Embryonic facial prominence (tissue), 1 donor: Measurements from ENCODE around the gene SMAD6.
"Not testable (repeated sequence)": the region's sequence is repeated elsewhere in the genome, so short reads cannot be mapped to it uniquely, and the experiment has no call there.

Experiments used
- DNase-seq: peaks from one replicate; pipeline ENCODE4 v3.0.0-alpha.2; 2016; ENCODE audit errors: extremely low spot score

The SMAD6 gene

DNA sequence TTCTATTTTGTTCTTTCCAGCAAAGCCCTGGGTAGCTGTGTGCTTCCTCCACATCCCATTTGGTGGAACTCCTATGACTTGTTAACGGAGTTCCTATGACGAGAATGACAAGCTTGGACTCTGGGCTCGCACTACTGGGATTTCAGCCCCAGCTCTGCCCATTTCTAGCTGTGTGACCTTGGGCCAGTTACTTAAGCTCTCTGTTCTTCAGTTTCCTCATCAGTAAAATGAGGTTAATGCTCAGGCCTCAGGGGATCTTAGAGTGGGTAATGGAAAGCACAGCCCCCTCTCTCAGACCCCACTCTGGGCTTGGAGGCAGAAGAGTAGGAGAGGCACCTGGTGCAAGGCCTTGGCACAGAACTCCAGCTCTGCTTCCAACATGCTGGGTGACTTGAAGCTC lies 123.1 kb downstream of the SMAD6 start:
- no peak for DNase-seq

- no peak for DNase-seq
These were observed 123.7 kb downstream of the SMAD6 start for GRCh38 chr15:66825731-66826130.

GRCh38 chr15:66826507-66826906 lies 124.5 kb downstream of the SMAD6 start:
- DNase-seq: no peak

GRCh38 chr15:66827039-66827697 lies 125.1 kb downstream of the SMAD6 start:
- no peak for DNase-seq

GRCh38 chr15:66827698-66828055 lies 125.6 kb downstream of the SMAD6 start:
- DNase-seq: no peak

- DNase-seq: not testable (repeated sequence)
These were observed 126.9 kb downstream of the SMAD6 start for GRCh38 chr15:66828817-66829541.

DNA sequence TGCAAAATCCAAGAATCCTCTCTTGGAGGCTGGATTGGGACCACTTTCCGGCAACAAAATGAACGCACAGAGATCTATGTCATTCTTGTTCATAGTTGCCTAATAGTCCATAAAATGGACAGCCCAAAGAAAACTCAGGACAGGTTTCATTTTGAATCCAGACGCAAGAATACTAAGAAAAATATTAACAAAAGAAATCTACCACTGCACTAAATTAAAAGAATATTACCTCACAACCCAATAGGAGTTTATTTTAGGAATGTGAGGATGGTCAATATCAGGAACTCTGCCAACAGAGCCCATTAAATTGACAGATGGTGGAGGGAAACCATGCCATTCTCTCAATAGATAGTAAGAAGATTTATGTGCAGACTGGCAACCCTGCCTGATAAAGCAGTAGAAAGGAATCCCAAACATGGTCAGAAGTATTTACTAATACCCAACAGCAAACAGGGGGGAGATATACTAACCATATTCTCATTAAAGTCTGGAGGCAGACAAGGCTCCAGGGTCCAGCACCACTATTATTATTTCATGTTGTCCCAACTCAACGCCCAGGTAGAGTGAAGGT lies 127.6 kb downstream of the SMAD6 start:
- DNase-seq: no peak

- DNase-seq: no peak
These were observed 128.3 kb downstream of the SMAD6 start for GRCh38 chr15:66830358-66830757.

- no peak for DNase-seq
These were observed 128.8 kb downstream of the SMAD6 start for GRCh38 chr15:66830823-66831222.

GRCh38 chr15:66831289-66831688 lies 129.3 kb downstream of the SMAD6 start:
- no peak for DNase-seq

DNA sequence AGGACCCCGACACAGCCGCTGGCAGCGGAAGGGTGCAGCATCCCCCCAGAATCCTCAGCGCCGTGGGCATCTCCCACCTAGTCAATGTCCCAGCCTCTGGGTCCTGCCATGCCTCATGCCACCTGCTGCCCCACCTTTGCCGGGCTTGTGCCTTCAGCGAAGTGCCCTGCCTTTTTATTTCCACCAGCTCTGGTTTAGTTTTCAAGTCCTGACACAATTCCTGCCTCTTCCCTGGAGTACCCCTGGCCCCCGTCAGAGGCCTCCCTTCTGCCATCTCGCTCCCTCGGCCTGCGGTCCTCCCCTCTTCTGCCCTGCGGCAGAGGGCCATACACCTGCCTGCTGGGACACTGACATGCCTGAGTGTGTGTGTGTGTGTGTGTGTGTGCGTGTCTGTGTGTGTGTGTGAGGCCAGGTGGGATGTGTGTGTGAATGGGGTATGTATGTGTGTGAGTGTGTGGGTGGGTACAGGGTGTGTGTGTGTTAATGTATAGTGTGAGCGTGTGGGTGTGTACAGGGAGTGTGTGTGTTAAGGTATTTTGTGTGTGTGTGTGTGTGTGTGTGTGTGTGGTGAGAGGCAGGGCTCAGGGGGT lies 129.9 kb downstream of the SMAD6 start:
- no peak for DNase-seq
